Subcutaneous abdominal adipose tissue (tissue), 5 donors: ENCODE results near the gene KCNK10.

ENCODE experiments used
- H3K27ac ChIP-seq: one replicate; pipeline ENCODE4 v1.7.0; 2013; ENCODE audit warnings: low read depth, mild to moderate bottlenecking, inconsistent platforms, low read length, moderate library complexity
- H3K27me3 ChIP-seq, 5 donors: one replicate each; pipeline ENCODE4 v1.7.0; 2013; ENCODE audit warnings: low read length in 5 of 5, inconsistent platforms in 1 of 5; ENCODE audit not compliant: control insufficient read depth in 5 of 5, insufficient read depth in 4 of 5
- H3K36me3 ChIP-seq, 5 donors: one replicate each; pipeline ENCODE4 v1.7.0; 2013; ENCODE audit warnings: low read length in 5 of 5; ENCODE audit not compliant: control insufficient read depth in 5 of 5, insufficient read depth in 5 of 5
- H3K4me1 ChIP-seq, 5 donors: one replicate each; pipeline ENCODE4 v1.7.0; 2013; ENCODE audit warnings: low read length in 5 of 5, mild to moderate bottlenecking in 3 of 5, moderate library complexity in 1 of 5; ENCODE audit not compliant: control insufficient read depth in 5 of 5, insufficient read depth in 5 of 5
- H3K4me3 ChIP-seq, 5 donors: one replicate each; pipeline ENCODE4 v1.7.0; 2013; ENCODE audit warnings: low read length in 5 of 5, low read depth in 1 of 5
- H3K9ac ChIP-seq, 5 donors: one replicate each; pipeline ENCODE4 v1.7.0; 2013; ENCODE audit warnings: low read length in 5 of 5, mild to moderate bottlenecking in 4 of 5, moderate library complexity in 3 of 5
- H3K9me3 ChIP-seq, 5 donors: one replicate each; pipeline ENCODE4 v1.7.0; 2013; ENCODE audit warnings: low read length in 5 of 5; ENCODE audit not compliant: control insufficient read depth in 5 of 5
- donor health status: healthy.
- donor health status: healthy.
- donor health status: healthy.
- donor health status: healthy.
- donor health status: healthy.

Gene KCNK10

DNA sequence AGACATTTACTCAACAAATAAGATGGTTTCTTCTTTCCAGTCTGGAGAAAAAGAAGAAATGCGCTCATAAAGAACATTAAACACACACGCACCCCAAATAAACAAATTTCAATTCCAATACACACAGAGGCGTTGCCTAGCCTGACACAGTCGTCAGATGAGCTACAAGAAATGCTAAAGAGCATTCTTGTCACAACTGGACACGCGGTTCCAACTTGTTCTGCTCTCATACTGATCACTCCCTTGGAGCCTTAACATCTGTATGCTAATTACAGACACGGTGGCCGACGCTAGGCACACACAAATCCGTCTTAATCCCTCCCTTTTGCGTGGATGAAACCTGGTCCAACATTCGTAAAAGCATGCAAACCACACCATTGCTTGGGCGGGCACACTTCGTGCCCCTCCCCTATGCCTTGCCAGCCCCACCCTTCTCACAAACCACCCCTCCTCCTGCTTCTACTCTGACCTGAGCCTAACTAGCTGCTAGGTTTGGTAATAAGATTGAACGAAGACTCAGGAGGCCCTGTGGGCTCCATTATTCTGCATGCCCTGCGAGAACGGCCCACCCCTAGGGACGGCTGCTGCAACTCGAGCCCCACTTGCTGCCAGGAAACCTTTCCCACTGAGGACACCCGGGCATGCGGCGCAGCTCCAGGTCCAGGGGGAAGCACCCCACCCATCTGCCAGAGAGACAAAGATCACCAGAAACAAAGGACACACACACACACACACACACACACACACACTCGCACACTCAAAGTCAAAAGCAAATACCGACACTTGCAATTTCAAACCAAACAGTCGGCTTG, 1.2 kb downstream of the KCNK10 start:
- Histone ChIP-seq H3K4me1 (peaks cover 0 to 18% (median 9%) of the 10 kb centered on the region in 5 donors), H3K27ac (no peak overlapping the region), H3K9ac (no peak overlapping the region), H3K36me3 (no peaks in the 10 kb centered on the region), H3K27me3 (peaks cover 34 to 65% (median 50%) of the 10 kb centered on the region in 5 donors), H3K4me3 (no peak overlapping the region), H3K9me3 (no peaks in the 10 kb centered on the region)

DNA sequence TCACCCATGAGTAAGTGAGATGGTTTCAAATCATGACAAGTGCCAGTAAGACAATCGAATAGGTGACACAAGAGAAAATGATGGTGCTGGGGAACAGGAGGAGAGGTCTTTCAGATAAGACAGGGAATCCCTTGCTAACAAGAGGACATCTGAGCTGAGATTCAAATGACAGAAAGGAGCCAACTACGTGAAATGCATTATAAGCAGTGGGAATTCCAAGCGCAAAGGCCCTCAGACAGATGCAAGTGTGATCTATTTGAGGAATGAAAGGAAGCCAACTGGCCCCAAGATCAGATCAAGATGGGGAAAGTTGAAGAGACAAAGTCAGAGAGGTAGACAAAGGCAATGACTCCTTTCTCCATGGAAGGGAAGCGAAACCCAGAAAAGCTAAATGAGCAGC, 4.7 kb downstream of the KCNK10 start:
- no peak overlapping the region for H3K9ac ChIP-seq
- peaks cover 1 to 7% (median 3%) of the 10 kb centered on the region in 5 donors for H3K9me3 ChIP-seq
- H3K36me3 ChIP-seq: no peaks in the 10 kb centered on the region
- peaks cover 9 to 37% (median 19%) of the 10 kb centered on the region in 5 donors for H3K27me3 ChIP-seq
- H3K4me1 ChIP-seq: peaks cover 0 to 12% (median 4%) of the 10 kb centered on the region in 5 donors
- no peak overlapping the region for H3K4me3 ChIP-seq
- H3K27ac ChIP-seq: no peak overlapping the region

DNA sequence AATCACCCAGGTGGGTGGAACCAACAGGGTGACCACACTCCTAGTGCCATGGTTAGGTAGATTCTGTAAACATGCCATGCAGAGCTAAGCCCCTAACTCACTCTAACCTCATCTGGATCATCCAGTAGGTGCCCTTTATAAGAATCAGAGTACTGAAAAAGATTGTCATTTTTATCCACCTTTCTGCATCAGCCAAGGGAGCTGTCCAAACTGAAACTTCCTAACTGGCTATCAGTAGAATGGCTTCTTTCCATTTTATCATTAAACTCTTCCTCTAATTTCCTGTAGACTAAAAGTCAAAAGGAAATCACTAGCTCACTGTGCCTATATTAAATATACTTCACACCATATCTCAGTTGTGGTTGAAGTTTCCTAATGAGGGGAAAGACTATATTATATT, 6.5 kb downstream of the KCNK10 start:
- no peak overlapping the region for H3K9ac ChIP-seq
- peaks cover 0 to 22% (median 5%) of the 10 kb centered on the region in 5 donors for H3K27me3 ChIP-seq
- no peak overlapping the region for H3K4me3 ChIP-seq
- no peak overlapping the region for H3K27ac ChIP-seq
- peaks cover 4 to 8% (median 6%) of the 10 kb centered on the region in 5 donors for H3K9me3 ChIP-seq
- H3K4me1 ChIP-seq: no peaks in the 10 kb centered on the region
- no peaks in the 10 kb centered on the region for H3K36me3 ChIP-seq

DNA sequence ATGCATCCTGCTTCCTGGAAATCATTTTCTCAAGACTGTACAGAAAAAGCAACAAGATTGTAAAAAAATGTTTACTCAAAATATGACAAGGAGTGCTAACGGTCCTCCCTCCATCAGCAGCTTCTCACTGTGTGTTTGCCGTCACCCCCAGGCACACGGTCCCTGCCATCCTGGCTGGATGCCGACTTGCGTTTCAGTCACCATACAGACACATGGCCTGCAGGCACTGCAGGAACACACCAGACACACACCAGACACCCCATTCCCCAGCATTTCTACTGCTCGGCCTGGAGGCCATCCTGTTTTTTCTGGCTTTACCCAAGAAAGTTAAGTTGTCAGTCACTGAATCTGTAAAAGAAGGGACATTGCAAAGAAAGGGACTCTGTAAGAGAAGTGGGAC, 10.8 kb downstream of the KCNK10 start:
- Histone ChIP-seq H3K4me3 (no peak overlapping the region), H3K36me3 (no peaks in the 10 kb centered on the region), H3K9ac (no peak overlapping the region), H3K9me3 (peaks cover 4 to 8% (median 6%) of the 10 kb centered on the region in 5 donors), H3K27me3 (peaks cover 0 to 6% (median 0%) of the 10 kb centered on the region in 5 donors), H3K4me1 (no peaks in the 10 kb centered on the region), H3K27ac (no peak overlapping the region)

DNA sequence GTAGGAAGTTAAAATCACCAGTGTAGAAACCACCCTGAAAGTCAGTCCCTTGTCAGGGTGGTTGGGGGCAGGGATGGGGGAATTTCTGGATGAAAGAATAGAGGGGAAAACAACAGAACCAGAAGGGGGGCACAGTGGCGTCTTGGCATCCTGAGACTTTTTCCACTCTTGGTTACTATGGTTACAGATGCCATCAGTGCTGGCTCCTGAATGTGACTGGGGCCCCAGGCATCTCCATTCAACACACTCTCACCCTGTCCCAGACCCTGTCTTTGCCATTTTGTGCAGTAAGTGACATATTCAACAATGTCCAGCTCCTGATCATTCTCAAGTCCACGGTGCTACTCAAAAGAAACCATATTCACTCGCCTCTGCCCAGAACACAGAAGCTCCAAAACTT, 11.3 kb downstream of the KCNK10 start:
- no peak overlapping the region for H3K4me3 ChIP-seq
- no peak overlapping the region for H3K9ac ChIP-seq
- no peaks in the 10 kb centered on the region for H3K36me3 ChIP-seq
- peaks cover 4 to 8% (median 6%) of the 10 kb centered on the region in 5 donors for H3K9me3 ChIP-seq
- no peak overlapping the region for H3K27ac ChIP-seq
- H3K4me1 ChIP-seq: no peaks in the 10 kb centered on the region
- H3K27me3 ChIP-seq: peaks cover 0 to 6% (median 0%) of the 10 kb centered on the region in 5 donors

DNA sequence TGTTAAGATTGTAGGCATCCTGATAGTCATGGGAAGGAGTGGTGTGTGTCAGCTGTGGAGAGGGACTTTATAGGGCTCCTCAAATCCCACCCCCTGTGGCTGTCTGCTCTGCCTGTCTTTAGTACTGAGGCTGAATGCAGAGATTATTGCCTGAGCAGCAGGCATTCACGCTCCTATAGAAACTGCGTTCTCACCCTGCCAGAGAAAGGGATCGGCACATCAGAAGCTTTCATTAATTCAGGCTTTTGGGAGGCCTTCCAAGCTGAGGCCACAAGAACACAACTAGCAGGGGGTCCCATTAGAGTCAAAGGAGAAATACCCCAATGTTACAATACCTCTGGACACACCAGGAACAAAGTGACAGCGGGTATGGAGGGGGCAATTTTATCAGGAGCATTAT, 12.6 kb downstream of the KCNK10 start:
- Histone ChIP-seq H3K36me3 (no peaks in the 10 kb centered on the region), H3K4me3 (no peak overlapping the region), H3K27ac (no peak overlapping the region), H3K9ac (no peak overlapping the region), H3K4me1 (no peaks in the 10 kb centered on the region), H3K9me3 (peaks cover 4 to 8% (median 6%) of the 10 kb centered on the region in 5 donors), H3K27me3 (peaks cover 0 to 3% (median 0%) of the 10 kb centered on the region in 5 donors)

DNA sequence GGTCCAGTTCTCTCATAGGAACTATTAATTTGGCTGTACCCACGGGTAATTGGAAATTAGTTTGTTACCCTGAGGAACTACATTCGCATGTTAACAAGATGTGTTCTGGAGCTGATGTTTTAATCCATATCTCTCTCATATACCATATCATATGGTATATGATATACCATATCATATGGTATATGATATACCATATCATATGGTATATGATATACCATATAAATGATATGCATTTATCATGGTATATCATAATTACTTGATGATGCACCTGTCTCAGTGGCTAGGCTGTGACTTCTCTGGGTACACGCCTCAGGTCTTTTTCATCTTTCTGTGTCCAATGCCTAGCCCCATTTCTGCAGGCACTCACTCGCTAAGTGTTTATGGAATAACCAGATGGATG, 13.0 kb downstream of the KCNK10 start:
- Histone ChIP-seq H3K9ac (no peak overlapping the region), H3K9me3 (peaks cover 4 to 8% (median 6%) of the 10 kb centered on the region in 5 donors), H3K4me1 (no peaks in the 10 kb centered on the region), H3K27me3 (peaks cover 0 to 3% (median 0%) of the 10 kb centered on the region in 5 donors), H3K36me3 (no peaks in the 10 kb centered on the region), H3K4me3 (no peak overlapping the region), H3K27ac (no peak overlapping the region)

DNA sequence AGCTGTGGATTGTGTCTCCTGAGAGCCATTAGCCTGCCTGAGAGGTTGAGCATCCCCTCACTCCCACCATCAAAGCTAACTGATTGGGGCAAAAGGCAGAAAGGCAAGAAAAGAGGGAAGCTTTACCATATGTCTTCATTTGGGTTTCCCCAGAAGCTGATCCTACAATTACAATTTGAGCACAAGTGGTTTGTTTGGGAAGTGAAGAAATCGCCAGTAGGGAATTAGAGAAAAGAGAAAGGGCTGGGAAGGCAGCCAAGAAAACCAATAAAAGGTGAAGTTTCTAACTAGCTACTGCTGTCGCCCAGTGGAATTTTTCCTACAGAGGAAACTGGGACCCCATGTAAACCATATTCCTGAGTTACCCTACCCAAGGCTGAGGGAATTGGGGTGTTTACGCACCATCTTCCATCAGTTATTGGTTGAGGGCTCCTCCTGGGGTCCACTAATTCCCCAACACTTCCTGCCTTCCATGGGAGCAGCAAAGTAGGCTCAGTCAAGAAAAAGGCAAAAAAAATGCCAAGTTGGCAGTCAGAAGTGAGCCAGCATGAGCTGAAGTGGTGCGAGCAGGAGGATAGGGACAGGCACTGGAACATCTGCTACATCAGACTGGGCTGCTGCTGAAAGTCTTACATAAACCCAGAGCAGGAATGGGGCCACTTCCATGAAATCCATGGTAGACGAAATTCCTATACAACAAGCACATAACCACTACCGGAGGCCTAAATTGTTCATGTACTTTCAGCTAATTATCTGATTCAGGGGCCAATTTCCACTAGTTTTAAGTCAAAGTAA, 17.3 kb downstream of the KCNK10 start:
- Histone ChIP-seq H3K27me3 (peaks cover 0 to 3% (median 0%) of the 10 kb centered on the region in 5 donors), H3K4me3 (no peak overlapping the region), H3K4me1 (no peaks in the 10 kb centered on the region), H3K27ac (no peak overlapping the region), H3K36me3 (no peaks in the 10 kb centered on the region), H3K9ac (no peak overlapping the region), H3K9me3 (no peaks in the 10 kb centered on the region)

DNA sequence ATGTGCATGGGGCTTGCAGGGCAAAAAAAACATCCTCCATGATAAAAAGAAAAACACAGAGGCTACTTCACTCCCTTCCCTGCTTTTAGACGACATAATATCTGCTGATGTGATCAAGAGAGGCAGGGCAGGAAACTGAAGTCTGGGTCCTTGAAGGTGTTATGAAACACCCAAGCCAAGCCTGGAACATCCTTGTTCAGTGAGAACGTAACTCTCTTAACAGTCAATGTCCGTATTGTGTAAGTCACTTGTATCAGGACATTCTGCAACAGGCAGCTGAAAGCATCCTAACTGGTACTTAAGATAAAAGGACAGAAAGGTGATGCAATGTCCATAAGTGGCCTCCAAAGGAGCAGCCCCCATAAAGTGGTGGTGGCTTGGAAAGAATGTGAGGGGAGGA, 20.0 kb downstream of the KCNK10 start:
- Histone ChIP-seq H3K36me3 (no peaks in the 10 kb centered on the region), H3K4me3 (no peak overlapping the region), H3K4me1 (peaks cover 0 to 3% (median 0%) of the 10 kb centered on the region in 5 donors), H3K27ac (no peak overlapping the region), H3K9me3 (no peaks in the 10 kb centered on the region), H3K9ac (no peak overlapping the region), H3K27me3 (no peaks in the 10 kb centered on the region)

DNA sequence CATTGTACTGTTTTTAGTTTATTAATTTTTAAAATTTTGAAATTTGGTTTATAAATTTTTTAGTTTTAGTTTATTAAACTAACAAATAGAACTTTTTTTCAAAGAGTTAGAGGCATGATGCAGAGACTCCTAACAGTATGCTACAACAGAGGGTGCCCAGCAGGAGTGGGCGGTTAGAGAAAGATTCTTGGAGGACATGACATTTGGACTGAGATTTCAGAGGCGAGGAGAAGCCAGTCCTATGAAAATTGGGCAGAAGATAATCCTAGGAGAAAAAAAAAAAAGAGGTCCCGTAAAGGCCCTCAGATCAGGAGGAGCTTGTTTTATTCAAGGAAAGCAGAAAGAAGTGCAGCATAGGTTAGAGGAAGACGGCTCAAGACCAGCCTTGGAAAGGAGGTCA, 21.7 kb downstream of the KCNK10 start:
- H3K9me3 ChIP-seq: no peaks in the 10 kb centered on the region
- H3K27me3 ChIP-seq: no peaks in the 10 kb centered on the region
- no peak overlapping the region for H3K9ac ChIP-seq
- H3K27ac ChIP-seq: no peak overlapping the region
- H3K4me3 ChIP-seq: no peak overlapping the region
- no peaks in the 10 kb centered on the region for H3K36me3 ChIP-seq
- H3K4me1 ChIP-seq: peaks cover 0 to 3% (median 0%) of the 10 kb centered on the region in 5 donors
